GM21786 (cell line): Measurements from ENCODE around the gene ABHD13.
"Not testable (repeated sequence)": the region's sequence is repeated elsewhere in the genome, so short reads cannot be mapped to it uniquely, and the experiment has no call there.

Source experiments
- ATAC-seq: cut with Tn5 transposase; IDR thresholded peaks from one replicate; pipeline ENCODE4 v1.9.1; 2021; ENCODE audit not compliant: unreplicated experiment

Gene ABHD13

GRCh38 chr13:108218044-108218974, at the start of gene ABHD13:
Gene ABHD13, plus strand, starts transcription at chr13:108218392. Its CDS starts 10,827 bp downstream, at chr13:108229219.
- ATAC-seq, result peak; percentile 70

DNA sequence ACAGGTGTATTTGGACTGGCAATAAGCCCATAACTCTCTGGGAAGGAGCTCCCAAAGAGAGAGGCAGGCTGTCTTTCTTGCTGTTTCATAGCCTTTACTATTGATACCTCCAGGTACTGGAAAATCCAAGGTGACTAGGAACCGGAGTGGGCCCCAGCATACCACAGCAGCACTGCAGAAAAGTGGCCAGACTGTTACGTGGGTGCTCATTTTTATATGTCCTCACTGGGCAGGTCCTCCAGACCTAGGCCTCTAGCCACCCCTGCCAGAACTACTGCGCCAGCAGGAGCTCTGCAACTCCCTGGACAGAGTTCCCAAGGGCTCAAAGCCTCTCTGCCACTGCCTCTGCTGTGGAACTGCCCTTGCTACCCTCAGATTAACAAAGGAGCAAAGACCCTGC, 49.3 kb upstream of the ABHD13 start:
- ATAC-seq, result no peak

DNA sequence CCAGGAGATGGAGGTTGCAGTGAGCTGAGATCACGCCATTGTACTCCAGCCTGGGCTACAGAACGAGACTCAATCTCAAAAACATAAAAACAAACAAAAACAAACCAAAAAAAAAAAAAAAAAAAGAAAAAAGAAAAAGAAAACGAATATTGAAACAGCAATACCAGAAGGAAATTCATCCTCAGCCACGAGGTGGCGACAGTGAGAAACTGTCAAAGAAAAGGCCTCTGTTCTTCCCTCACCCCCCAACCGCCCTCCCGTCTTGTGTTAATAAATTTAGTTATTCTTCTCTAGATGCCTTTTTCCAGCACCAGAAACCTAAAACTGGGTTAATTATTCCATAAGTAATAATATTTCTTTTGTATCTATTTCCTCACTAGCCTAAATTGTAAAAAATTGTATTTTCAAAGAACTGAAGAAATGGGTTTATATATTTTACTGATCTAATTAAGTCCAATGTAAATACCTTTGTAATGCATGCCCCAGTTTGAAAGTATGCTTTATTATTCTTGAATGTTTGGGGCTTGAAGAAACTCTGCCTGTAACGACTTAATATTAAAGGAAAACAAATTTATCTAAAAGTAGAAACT, 41.4 kb upstream of the ABHD13 start:
- ATAC-seq, result peak; percentile 53

- no peak for ATAC-seq
Observed at GRCh38 chr13:108178078-108178477, 40.1 kb upstream of the ABHD13 start.

DNA sequence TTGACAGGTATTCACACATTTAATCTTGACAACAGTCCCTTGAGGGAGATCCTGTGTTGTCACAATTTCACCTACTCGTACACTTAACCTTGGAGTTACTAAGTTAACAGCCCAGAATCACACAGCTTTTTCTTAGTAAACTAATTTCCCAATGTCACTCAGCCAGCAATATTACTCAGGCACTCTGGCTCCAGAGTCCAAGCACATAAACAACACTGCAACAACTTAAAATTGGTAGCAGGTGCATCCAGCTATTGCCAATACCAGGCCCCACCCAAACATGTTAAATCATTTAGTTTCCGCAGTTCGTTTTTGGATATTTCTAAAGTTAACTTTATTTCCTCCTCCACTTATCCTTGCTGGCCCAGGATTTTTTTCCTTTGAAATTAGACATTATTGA, 35.5 kb upstream of the ABHD13 start:
- ATAC-seq, result no peak

DNA sequence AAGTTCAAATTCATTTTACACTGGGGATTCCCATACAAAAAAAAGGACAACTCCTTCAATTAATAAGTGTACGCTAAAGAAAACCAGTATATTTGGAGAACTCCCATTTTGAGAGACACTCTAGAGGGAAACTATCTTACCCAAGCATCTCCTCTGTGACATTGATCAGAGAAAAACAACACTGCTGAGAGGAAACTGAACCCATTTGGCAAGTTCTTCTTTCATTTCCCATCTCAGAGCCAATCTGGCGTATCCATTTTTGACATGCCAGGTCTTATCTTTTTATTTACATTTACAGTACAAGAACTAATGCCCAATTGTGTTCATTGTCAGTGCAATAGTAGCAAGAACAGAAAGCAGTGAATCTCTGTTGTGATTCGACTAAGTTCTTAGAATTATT, 33.0 kb upstream of the ABHD13 start:
- no peak for ATAC-seq

DNA sequence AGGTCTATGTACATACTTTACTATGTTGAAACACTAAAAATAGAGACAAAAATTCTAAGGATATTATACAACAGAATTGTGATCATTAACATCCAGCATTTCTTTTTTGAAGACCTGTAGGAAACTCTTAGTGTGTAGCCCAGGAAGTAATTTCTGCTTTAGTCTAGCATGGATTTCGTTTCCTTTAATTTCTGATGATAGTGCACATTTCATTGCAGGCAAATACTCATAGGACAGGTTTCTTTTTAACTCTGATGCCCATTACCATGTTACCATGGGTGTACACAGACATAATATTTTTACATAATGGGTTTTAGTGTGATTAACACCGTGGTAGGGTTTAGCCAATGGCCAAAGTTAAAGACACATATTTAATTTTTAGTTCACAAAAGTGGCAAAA, 29.9 kb upstream of the ABHD13 start:
- ATAC-seq, result no peak

DNA sequence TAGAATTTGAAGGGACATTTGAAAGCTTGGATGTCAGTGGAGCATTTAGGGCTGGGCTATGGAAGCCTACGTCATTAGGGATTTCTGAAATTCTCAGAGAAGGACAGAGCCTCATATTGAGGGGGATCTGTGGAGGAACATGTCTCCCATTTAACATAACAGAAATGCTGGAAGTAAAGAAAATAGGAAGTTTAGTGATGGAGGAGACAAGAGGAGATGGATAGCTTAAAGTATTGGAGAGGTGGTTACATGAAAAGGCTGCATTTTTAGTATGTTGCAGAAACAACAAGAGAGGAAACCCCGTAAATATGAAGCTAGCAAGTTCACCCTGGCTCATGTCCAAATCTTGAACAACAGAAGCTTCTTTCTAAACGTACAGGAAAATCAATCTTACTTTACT, 27.3 kb upstream of the ABHD13 start:
- no peak for ATAC-seq

GRCh38 chr13:108193806-108194205, 24.4 kb upstream of the ABHD13 start:
- no peak for ATAC-seq

DNA sequence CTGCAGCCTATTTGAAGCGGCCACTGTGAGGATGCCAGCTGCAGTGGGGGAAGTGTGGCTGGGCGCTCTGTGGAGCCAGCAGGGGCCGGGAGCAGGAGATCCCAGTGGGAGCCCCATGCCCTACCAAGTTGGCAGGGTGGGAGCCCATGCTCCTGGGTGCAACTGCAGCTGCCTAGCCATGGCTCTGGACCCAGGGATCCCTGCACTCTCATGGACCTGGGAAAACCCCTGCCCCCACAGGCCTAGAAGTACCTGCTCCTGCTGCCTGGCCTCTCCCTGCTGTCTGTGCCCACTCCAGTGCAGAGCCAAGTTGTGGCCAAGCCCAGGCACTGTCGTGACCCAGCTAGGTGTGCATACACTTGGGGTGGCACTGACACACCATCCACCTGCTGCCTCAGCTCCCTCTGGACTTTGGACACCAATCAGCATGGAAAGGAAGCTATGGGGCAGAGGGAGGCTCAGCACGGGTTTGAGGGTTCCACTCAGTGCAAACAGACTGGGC, 23.7 kb upstream of the ABHD13 start:
- no peak for ATAC-seq

- ATAC-seq, result no peak
Observed at GRCh38 chr13:108195146-108195545, 23.0 kb upstream of the ABHD13 start.

DNA sequence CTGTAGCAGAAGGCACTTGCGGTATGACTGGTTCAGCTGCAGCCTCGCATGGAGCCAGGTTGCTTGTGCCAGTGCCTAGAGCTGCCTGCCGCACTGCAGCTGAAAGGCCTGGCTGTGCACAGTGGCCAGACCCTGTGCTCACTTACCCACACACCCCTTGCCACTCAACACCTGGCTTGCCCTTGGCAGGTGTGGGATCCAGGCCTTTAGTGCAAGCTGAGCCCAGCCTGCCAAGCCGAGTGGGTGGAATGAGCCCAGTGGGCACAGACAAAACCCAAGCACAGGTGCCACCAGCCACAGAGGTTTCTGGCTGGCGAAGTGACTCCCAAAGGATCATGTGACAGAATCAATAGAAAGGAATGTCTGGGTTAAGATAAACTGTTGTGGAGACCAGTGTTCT, 22.3 kb upstream of the ABHD13 start:
- ATAC-seq, result no peak

- no peak for ATAC-seq
Observed at GRCh38 chr13:108200781-108201398, 17.3 kb upstream of the ABHD13 start.

DNA sequence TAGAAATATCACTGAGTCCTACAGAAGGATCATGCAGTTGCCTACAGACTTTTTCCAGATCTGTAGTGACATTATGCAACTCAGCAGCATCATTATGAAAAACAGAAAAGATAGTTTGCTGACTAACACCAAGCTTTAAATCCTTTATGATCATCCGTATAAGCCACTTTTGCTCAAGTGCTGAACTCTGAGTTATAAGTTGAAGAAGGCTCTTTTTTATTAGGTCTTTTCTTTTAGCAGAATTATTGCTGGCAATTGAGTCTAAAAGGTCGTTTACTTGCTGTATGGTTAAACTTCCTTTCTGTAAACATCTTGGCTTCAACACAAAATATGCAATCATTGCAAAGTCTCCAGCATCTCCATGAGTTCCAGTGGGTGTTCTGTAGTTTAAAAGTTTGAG, 7.6 kb upstream of the ABHD13 start:
- ATAC-seq, result no peak

GRCh38 chr13:108212886-108213285, 5.3 kb upstream of the ABHD13 start:
- ATAC-seq, result peak; percentile 35

DNA sequence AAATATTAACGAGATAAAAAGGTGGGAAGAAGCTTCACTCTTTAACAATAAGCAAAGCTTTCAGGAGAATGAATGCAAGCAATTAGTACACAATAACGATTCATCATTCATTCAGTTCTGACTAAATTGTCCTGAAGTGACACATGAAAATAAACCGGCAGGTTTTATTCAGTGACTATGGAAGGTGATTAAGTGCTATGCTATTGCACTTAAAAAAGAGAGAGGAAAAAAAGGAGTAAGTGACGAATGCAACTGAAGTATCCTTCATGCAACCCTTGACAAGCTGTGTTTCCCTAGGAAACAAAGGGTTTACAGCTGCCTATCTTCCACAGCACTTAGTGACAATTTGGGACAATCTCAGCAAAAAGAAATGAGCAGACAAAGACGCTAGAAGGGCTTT, 4.2 kb upstream of the ABHD13 start:
- ATAC-seq, result no peak

- ATAC-seq, result no peak
Observed at GRCh38 chr13:108214441-108215271, 3.5 kb upstream of the ABHD13 start.

DNA sequence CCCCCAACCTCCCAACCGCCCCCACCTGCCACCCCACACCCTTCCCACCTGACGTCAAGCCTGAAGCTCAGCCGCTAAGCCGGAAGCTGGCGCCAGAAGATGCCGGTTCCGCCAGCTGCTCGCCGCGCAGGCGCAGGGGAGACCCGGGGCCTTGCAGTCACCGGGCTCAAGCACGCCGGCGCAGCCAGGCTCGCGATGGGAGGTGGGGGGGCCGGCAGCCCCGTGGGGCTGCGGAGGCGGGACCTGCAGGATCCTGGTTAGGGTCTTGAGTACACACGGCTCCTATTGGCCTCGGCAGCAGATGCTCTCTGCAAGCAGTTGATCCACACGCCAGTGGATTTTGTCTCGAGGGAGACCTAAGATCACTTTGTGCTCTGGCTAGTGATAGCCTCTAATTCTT, 2.8 kb upstream of the ABHD13 start, which contains the start of gene LIG4:
Gene LIG4, minus strand, starts transcription at position 101 of the 400 bp plus-strand sequence. CDS start 4,268 bp downstream, outside the sequence.
- peak; percentile 58 for ATAC-seq

DNA sequence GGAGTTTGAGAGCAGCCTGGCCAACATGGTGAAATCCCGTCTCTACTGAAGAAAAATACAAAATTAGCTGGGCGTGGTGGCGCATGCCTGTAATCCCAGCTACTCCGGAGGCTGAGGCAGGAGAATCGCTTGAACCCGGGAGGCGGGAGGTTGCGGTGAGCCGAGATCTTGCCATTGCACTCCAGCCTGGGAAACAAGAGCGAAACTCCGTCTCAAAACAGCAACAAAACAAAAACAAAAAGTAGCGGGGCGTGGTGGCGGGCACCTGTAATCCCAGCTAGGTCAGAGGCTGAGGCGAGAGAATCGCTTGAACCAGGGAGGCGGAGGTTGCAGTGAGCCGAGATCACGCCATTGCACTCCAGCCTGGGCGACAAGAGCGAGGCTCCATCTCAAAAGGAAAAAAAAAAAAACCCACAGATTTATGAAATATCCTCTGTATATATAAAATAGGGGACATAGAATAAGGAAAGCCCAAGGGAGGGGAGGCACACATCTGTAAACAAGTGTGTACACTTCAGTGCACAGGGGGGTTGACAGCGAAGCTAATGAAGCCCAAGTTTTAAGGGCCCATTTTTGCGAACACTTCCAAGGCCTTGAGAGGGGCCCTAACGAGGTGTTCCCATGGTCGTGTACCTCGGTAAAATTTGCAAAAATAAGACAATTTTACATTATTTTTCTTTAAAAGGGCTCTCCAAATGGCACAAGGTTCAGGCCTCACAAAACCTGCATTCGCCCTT, 717 bp upstream of the ABHD13 start:
- ATAC-seq, result not testable (repeated sequence)

DNA sequence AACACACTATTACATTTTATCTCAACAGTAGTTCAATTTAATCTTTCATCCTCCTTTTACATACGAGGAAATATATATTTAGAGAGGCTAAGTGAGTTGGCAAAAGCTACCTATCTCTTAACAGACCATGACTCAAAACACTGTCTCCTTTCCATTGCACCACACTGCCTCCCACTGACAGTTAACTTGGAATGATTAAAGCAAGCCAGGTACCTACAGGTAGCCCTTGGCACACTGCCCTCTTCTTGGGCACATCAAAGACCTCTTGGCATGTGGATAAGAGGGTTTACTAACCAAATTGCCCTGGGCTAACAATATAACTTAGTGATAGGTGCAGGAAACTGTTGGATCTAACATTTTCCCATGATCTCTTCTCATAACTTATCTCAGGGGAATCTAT, 1.8 kb downstream of the ABHD13 start:
- ATAC-seq, result no peak
